Measurements from ENCODE around the gene ARHGEF39. TPM values are rescaled to one million over a fixed set of nuclear protein-coding genes. Genes with fewer than 3 reads are reported as not detected.

Gene ARHGEF39
- total and polyA plus RNA-seq, 10 of the 15 experiments (the other 5 are each of a cell fraction or from before 2014, with no cell fraction given), result 2.0 to 28.9 (median 13.2) TPM

DNA sequence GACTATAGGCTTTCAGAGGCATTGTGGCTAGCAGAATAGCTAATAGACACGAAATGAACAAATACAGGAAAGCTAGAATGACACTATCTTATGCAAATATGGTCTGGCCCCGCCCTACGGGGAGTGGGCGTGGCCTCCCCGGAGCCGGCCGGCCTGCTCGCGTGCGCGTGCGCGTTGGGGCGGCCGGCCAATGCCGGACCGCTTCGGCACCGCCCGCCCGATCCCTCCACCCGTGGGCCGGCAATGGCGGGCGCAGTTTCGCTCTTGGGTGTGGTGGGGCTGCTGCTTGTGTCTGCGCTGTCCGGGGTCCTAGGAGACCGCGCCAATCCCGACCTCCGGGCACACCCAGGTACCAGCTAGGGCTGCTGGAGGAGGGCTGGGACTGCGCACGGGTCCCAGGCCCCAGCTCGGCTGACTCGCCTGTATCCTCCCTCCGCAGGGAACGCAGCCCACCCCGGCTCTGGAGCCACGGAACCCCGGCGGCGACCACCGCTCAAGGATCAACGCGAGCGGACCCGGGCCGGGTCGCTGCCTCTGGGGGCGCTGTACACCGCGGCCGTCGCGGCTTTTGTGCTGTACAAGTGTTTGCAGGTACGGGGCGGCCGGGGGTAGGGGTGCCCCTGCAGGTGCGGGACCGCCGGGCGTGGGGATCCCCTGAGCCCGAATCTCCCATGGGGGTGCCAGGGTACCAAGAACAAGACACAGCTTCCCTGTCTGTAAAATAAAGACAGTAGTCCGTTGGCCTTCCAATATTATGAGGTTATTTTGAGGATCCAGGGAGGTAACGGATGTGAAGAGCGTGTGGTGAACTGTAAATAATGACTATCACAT is 6.6 kb downstream of the ARHGEF39 start, which contains the start of gene CCDC107 (continued):
- peak; percentile 58 for TF ChIP-seq RAD21 (IDR thresholded peaks at IDR 0.05; ENCODE audit: insufficient read depth, low read depth, low read length)
- TF ChIP-seq ESRRA (IDR thresholded peaks at IDR 0.05; ENCODE audit: low read length), result no peak
- TF ChIP-seq ZNF217 (IDR thresholded peaks at IDR 0.05), result peak; percentile 75; the same call in 1 of the 2 replicates
- TF ChIP-seq WRNIP1 (IDR thresholded peaks at IDR 0.05; ENCODE audit: borderline replicate concordance, low read depth, low read length), result no peak
- TF ChIP-seq IKZF1 (conservative IDR thresholded peaks at IDR 0.05), result peak; percentile 25; the same call in 1 of the 2 replicates
- no peak for TF ChIP-seq CBFB (IDR thresholded peaks at IDR 0.05; ENCODE audit: low read depth)
- TF ChIP-seq, protein P1, sequence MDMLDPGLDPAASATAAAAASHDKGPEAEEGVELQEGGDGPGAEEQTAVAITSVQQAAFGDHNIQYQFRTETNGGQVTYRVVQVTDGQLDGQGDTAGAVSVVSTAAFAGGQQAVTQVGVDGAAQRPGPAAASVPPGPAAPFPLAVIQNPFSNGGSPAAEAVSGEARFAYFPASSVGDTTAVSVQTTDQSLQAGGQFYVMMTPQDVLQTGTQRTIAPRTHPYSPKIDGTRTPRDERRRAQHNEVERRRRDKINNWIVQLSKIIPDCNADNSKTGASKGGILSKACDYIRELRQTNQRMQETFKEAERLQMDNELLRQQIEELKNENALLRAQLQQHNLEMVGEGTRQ (IDR thresholded peaks at IDR 0.05; ENCODE audit: borderline replicate concordance, low read depth, low read length), result no peak
- TF ChIP-seq, protein P2, sequence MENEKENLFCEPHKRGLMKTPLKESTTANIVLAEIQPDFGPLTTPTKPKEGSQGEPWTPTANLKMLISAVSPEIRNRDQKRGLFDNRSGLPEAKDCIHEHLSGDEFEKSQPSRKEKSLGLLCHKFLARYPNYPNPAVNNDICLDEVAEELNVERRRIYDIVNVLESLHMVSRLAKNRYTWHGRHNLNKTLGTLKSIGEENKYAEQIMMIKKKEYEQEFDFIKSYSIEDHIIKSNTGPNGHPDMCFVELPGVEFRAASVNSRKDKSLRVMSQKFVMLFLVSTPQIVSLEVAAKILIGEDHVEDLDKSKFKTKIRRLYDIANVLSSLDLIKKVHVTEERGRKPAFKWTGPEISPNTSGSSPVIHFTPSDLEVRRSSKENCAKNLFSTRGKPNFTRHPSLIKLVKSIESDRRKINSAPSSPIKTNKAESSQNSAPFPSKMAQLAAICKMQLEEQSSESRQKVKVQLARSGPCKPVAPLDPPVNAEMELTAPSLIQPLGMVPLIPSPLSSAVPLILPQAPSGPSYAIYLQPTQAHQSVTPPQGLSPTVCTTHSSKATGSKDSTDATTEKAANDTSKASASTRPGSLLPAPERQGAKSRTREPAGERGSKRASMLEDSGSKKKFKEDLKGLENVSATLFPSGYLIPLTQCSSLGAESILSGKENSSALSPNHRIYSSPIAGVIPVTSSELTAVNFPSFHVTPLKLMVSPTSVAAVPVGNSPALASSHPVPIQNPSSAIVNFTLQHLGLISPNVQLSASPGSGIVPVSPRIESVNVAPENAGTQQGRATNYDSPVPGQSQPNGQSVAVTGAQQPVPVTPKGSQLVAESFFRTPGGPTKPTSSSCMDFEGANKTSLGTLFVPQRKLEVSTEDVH (IDR thresholded peaks at IDR 0.05; ENCODE audit: low read depth, partially characterized antibody), result no peak
- TF ChIP-seq, protein P3, sequence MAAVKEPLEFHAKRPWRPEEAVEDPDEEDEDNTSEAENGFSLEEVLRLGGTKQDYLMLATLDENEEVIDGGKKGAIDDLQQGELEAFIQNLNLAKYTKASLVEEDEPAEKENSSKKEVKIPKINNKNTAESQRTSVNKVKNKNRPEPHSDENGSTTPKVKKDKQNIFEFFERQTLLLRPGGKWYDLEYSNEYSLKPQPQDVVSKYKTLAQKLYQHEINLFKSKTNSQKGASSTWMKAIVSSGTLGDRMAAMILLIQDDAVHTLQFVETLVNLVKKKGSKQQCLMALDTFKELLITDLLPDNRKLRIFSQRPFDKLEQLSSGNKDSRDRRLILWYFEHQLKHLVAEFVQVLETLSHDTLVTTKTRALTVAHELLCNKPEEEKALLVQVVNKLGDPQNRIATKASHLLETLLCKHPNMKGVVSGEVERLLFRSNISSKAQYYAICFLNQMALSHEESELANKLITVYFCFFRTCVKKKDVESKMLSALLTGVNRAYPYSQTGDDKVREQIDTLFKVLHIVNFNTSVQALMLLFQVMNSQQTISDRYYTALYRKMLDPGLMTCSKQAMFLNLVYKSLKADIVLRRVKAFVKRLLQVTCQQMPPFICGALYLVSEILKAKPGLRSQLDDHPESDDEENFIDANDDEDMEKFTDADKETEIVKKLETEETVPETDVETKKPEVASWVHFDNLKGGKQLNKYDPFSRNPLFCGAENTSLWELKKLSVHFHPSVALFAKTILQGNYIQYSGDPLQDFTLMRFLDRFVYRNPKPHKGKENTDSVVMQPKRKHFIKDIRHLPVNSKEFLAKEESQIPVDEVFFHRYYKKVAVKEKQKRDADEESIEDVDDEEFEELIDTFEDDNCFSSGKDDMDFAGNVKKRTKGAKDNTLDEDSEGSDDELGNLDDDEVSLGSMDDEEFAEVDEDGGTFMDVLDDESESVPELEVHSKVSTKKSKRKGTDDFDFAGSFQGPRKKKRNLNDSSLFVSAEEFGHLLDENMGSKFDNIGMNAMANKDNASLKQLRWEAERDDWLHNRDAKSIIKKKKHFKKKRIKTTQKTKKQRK (IDR thresholded peaks at IDR 0.05; ENCODE audit: low read depth, low read length), result no peak
- TF ChIP-seq KAT2A (conservative IDR thresholded peaks at IDR 0.05; ENCODE audit: control insufficient read depth, low read depth, low read length), result no peak
- no peak for TF ChIP-seq SMAD1 (IDR thresholded peaks at IDR 0.05; ENCODE audit: low read depth, partially characterized antibody)
- no peak; the same call in 1 of the 2 replicates for TF ChIP-seq RB1 (IDR thresholded peaks at IDR 0.05; ENCODE audit: borderline replicate concordance)
- TF ChIP-seq POLR2AphosphoS2 (IDR thresholded peaks at IDR 0.05; ENCODE audit: low read depth, low read length), result peak; percentile 27; the same call in 1 of the 2 replicates
- peak; percentile 93; the same call in 1 of the 2 replicates for TF ChIP-seq GATAD2B (conservative IDR thresholded peaks at IDR 0.05; ENCODE audit: low read depth)
- TF ChIP-seq, protein P4, sequence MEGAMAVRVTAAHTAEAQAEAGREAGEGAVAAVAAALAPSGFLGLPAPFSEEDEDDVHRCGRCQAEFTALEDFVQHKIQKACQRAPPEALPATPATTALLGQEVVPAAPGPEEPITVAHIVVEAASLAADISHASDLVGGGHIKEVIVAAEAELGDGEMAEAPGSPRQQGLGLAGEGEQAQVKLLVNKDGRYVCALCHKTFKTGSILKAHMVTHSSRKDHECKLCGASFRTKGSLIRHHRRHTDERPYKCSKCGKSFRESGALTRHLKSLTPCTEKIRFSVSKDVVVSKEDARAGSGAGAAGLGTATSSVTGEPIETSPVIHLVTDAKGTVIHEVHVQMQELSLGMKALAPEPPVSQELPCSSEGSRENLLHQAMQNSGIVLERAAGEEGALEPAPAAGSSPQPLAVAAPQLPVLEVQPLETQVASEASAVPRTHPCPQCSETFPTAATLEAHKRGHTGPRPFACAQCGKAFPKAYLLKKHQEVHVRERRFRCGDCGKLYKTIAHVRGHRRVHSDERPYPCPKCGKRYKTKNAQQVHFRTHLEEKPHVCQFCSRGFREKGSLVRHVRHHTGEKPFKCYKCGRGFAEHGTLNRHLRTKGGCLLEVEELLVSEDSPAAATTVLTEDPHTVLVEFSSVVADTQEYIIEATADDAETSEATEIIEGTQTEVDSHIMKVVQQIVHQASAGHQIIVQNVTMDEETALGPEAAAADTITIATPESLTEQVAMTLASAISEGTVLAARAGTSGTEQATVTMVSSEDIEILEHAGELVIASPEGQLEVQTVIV (IDR thresholded peaks at IDR 0.05; ENCODE audit: borderline replicate concordance, partially characterized antibody), result no peak
- no peak for TF ChIP-seq CBX5 (IDR thresholded peaks at IDR 0.05; ENCODE audit: low read depth)
- TF ChIP-seq SMC3 (IDR thresholded peaks at IDR 0.05; ENCODE audit: borderline replicate concordance, low read length), result 0 out of 2 replicates have a peak, but pooled peaks have one; percentile 4
- peak; percentile 64 for TF ChIP-seq MEF2B (IDR thresholded peaks at IDR 0.05; ENCODE audit: partially characterized antibody, poor library complexity, severe bottlenecking)
- TF ChIP-seq ZNF622 (IDR thresholded peaks at IDR 0.05), result no peak
